GM12891 (cell line): ENCODE data around the gene LUC7L.
"Not testable (repeated sequence)": the region's sequence is repeated elsewhere in the genome, so short reads cannot be mapped to it uniquely, and the experiment has no call there.

Experiments used
- PAX5 ChIP-seq: IDR thresholded peaks from 2 replicates; pipeline ENCODE4 v1.6.1; 2011; ENCODE audit warnings: low read length, moderate library complexity, mild to moderate bottlenecking; ENCODE audit not compliant: insufficient read depth, severe bottlenecking
- POLR2A ChIP-seq: IDR thresholded peaks from 2 replicates; pipeline ENCODE4 v1.6.1; 2011; ENCODE audit warnings: low read depth, low read length, control low read depth

DNA sequence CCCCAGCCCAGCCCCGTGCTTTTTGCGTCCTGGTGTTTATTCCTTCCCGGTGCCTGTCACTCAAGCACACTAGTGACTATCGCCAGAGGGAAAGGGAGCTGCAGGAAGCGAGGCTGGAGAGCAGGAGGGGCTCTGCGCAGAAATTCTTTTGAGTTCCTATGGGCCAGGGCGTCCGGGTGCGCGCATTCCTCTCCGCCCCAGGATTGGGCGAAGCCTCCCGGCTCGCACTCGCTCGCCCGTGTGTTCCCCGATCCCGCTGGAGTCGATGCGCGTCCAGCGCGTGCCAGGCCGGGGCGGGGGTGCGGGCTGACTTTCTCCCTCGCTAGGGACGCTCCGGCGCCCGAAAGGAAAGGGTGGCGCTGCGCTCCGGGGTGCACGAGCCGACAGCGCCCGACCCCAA, 53.2 kb downstream of the LUC7L start:
- TF ChIP-seq PAX5, POLR2A: not testable (repeated sequence)
